A673 (cell line): ENCODE data around the gene PLXDC2.

Experiments used
- CTCF ChIP-seq: fragments of 300-800, 200-600 bp; sonication (generic); conservative IDR thresholded peaks from 2 replicates; pipeline ENCODE4 v1.5.1; 2017; ENCODE audit warnings: low read depth, mild to moderate bottlenecking, antibody characterized with exemption, low read length, moderate library complexity, mixed read lengths
- EZH2 ChIP-seq: fragments of 200-600 bp; sonication (generic); IDR thresholded peaks from 2 replicates; pipeline ENCODE4 v1.6.1; 2017; ENCODE audit warnings: borderline replicate concordance, low read depth, mild to moderate bottlenecking, mixed read lengths, antibody characterized with exemption, low read length; ENCODE audit not compliant: poor library complexity, severe bottlenecking

- TF ChIP-seq CTCF (no peak), EZH2 (no peak)
Measured at GRCh38 chr10:19913987-19914386, 97.8 kb downstream of the PLXDC2 start.
